Measurements from ENCODE around the gene TNNT2.
A peak's percentile ranks its signal among the peaks of the same experiment; 100 is the strongest.

TNNT2 gene

DNA sequence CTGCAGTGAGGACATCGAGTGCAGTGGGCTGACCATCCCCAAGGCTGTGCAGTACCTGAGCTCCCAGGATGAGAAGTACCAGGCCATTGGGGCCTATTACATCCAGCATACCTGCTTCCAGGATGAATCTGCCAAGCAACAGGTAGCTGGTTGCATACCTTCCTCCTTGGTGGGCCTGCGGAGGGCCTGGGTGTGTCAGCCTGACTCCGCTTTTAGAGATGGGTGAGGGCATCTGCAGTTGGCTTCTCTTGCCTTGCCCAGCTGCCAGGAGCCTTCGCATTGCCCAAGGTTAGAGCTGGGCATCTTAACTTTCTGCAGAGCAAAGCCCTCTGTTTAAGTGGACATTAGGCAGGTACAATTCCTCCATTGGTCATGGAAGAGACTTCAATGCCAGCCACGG, 60.9 kb downstream of the TNNT2 start:
- no peaks in the 10 kb centered on the region for H4K20me1 ChIP-seq (ENCODE audit: insufficient read depth)
- no peak overlapping the region for H2AFZ ChIP-seq (ENCODE audit: low read depth)
- peaks cover 16% of the 10 kb centered on the region for H3K4me1 ChIP-seq (ENCODE audit: low read depth, poor library complexity, severe bottlenecking)
- no peak overlapping the region for H3K4me3 ChIP-seq (IDR thresholded peaks at IDR 0.05; ENCODE audit: insufficient read depth, low read depth, low read length)
- no peaks in the 10 kb centered on the region for H3K36me3 ChIP-seq (ENCODE audit: insufficient read depth)
- no peaks in the 10 kb centered on the region for H3K79me2 ChIP-seq (ENCODE audit: insufficient read depth, low read depth)
- no peak overlapping the region for H3K27ac ChIP-seq
- no peak overlapping the region for H3K9ac ChIP-seq
- no peaks in the 10 kb centered on the region; the same call in 1 of the 2 replicates for H3K27me3 ChIP-seq (ENCODE audit: insufficient read depth, low read depth)
- no peak for TF ChIP-seq CTCF (conservative IDR thresholded peaks at IDR 0.05; ENCODE audit: low read depth, low read length)
- H3K4me2 ChIP-seq = no peak overlapping the region

DNA sequence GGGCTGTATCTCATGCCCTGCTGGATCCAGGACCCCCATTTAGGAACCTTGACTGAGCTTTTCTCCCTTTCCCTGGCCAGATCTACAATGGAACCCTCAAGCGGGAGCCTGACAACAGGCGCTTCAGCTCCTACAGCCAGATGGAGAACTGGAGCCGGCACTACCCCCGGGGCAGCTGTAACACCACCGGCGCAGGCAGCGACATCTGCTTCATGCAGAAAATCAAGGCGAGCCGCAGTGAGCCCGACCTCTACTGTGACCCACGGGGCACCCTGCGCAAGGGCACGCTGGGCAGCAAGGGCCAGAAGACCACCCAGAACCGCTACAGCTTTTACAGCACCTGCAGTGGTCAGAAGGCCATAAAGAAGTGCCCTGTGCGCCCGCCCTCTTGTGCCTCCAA, 64.4 kb downstream of the TNNT2 start:
- Histone ChIP-seq H2AFZ (ENCODE audit: low read depth) (no peak overlapping the region), H3K27ac (no peak overlapping the region), H3K4me3 (IDR thresholded peaks at IDR 0.05; ENCODE audit: insufficient read depth, low read depth, low read length) (no peak overlapping the region), H3K4me2 (no peak overlapping the region), H4K20me1 (ENCODE audit: insufficient read depth) (no peaks in the 10 kb centered on the region), H3K79me2 (ENCODE audit: insufficient read depth, low read depth) (no peaks in the 10 kb centered on the region), H3K36me3 (ENCODE audit: insufficient read depth) (no peaks in the 10 kb centered on the region), H3K27me3 (ENCODE audit: insufficient read depth, low read depth) (no peaks in the 10 kb centered on the region), H3K4me1 (ENCODE audit: low read depth, poor library complexity, severe bottlenecking) (peaks cover 34% of the 10 kb centered on the region), H3K9ac (no peak overlapping the region)
- no peak for TF ChIP-seq CTCF (conservative IDR thresholded peaks at IDR 0.05; ENCODE audit: low read depth, low read length)

GRCh38 chr1:201312298-201312697, 65.2 kb downstream of the TNNT2 start:
- TF ChIP-seq CTCF (conservative IDR thresholded peaks at IDR 0.05; ENCODE audit: low read depth, low read length) = no peak
- Histone ChIP-seq H3K27ac (peak overlapping the region; percentile 74), H3K4me1 (ENCODE audit: low read depth, poor library complexity, severe bottlenecking) (peaks cover 34% of the 10 kb centered on the region), H3K36me3 (ENCODE audit: insufficient read depth) (no peaks in the 10 kb centered on the region), H3K27me3 (ENCODE audit: insufficient read depth, low read depth) (no peaks in the 10 kb centered on the region), H3K4me3 (IDR thresholded peaks at IDR 0.05; ENCODE audit: insufficient read depth, low read depth, low read length) (peak overlapping the region; percentile 34), H3K9ac (peak overlapping the region; percentile 28; the same call in 1 of the 2 replicates), H2AFZ (ENCODE audit: low read depth) (peak overlapping the region; percentile 48; the same call in 1 of the 2 replicates), H3K79me2 (ENCODE audit: insufficient read depth, low read depth) (no peaks in the 10 kb centered on the region), H4K20me1 (ENCODE audit: insufficient read depth) (no peaks in the 10 kb centered on the region), H3K4me2 (peak overlapping the region; percentile 61)

DNA sequence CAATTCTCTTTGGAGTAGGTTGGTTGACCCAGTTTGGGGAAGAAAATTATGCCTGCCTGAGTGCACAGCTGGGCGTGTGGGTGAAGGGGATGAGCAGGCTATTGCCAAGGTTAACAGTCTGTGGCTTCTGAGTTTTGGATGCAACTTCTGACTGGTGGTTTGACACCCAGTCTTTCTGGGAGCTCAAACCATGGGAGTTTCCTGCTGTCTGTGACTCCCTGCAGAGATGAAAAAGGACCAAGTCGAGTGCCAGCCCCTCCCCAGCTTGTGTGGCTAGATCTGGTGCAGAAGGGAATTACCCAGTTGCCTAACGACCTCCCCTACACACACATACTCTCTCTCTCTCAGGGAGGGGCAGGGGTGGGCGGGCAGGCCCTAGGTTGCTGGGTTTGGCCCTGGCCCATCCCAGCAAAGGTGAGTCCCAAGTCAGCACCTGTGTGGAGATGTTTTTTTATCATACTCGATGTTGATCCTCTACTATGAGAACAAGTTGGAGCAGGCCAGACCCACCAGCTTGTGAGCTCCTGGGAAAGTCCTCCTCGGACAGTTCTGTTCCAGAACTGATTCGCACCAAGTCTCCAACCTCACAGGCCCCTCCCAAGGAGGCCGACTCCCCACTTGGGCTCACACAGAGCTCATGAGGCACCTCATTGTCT, 66.0 kb downstream of the TNNT2 start:
- H3K9ac ChIP-seq = peak overlapping the region; percentile 28; the same call in 1 of the 2 replicates
- no peak for TF ChIP-seq CTCF (conservative IDR thresholded peaks at IDR 0.05; ENCODE audit: low read depth, low read length)
- H3K4me2 ChIP-seq = peak overlapping the region; percentile 61
- no peaks in the 10 kb centered on the region for H3K27me3 ChIP-seq (ENCODE audit: insufficient read depth, low read depth)
- H4K20me1 ChIP-seq (ENCODE audit: insufficient read depth) = no peaks in the 10 kb centered on the region
- H2AFZ ChIP-seq (ENCODE audit: low read depth) = peak overlapping the region; percentile 48
- H3K4me1 ChIP-seq (ENCODE audit: low read depth, poor library complexity, severe bottlenecking) = peaks cover 34% of the 10 kb centered on the region
- H3K36me3 ChIP-seq (ENCODE audit: insufficient read depth) = no peaks in the 10 kb centered on the region
- H3K4me3 ChIP-seq (IDR thresholded peaks at IDR 0.05; ENCODE audit: insufficient read depth, low read depth, low read length) = peak overlapping the region; percentile 34
- no peaks in the 10 kb centered on the region for H3K79me2 ChIP-seq (ENCODE audit: insufficient read depth, low read depth)
- peak overlapping the region; percentile 74 for H3K27ac ChIP-seq
